Sigmoid colon (tissue), 3 donors: ENCODE results near the gene DNAJA1.

ENCODE experiments used
- CTCF ChIP-seq, 4 experiments: fragments of 450-650 bp in 3 of 4; fragments of 200-600 bp in 1 of 4; IDR thresholded peaks; one replicate each; pipeline ENCODE4 v1.5.1; 2016 to 2019; ENCODE audit warnings: antibody characterized with exemption in 4 of 4, mild to moderate bottlenecking in 3 of 4, moderate library complexity in 2 of 4
- POLR2A ChIP-seq, 2 donors: fragments of 450-650 bp; IDR thresholded peaks; one replicate each; pipeline ENCODE4 v1.6.1; 2016; ENCODE audit warnings: antibody characterized with exemption in 2 of 2, mild to moderate bottlenecking in 2 of 2, moderate library complexity in 2 of 2

GRCh38 chr9:33007755-33008154 lies 17.3 kb upstream of the DNAJA1 start:
- TF ChIP-seq POLR2A (IDR thresholded peaks at IDR 0.05) (no peak), CTCF (IDR thresholded peaks at IDR 0.05) (no peak)
